SK-N-MC (cell line): ENCODE measurements around the gene FAR2.

Source experiments
- EZH2 ChIP-seq: fragments of 200-600 bp; sonication (generic); IDR thresholded peaks from one replicate; pipeline ENCODE4 v1.6.1; 2017; ENCODE audit warnings: antibody characterized with exemption
- FOXP2 ChIP-seq: optimal IDR thresholded peaks from 2 replicates; pipeline ENCODE3; 2011; ENCODE audit warnings: mild to moderate bottlenecking, moderate library complexity; ENCODE audit not compliant: insufficient read depth; ENCODE audit errors: extremely low read length, control extremely low read depth
- POLR2AphosphoS5 ChIP-seq: IDR thresholded peaks from 2 replicates; pipeline ENCODE4 v1.6.1; 2012; ENCODE audit warnings: mild to moderate bottlenecking, low read depth, low read length, borderline replicate concordance

GRCh38 chr12:29275834-29276233 lies 126.8 kb downstream of the FAR2 start:
- TF ChIP-seq EZH2 (no peak), POLR2AphosphoS5 (no peak), FOXP2 (no peak)
